HG03575 (cell line): Measurements from ENCODE around the gene MORC2.

ENCODE experiments used
- ATAC-seq: cut with Tn5 transposase; IDR thresholded peaks from one replicate; pipeline ENCODE4 v1.9.1; 2021; ENCODE audit not compliant: unreplicated experiment, insufficient number of reproducible peaks, low FRiP score; ENCODE audit errors: extremely low read depth

The MORC2 gene

DNA sequence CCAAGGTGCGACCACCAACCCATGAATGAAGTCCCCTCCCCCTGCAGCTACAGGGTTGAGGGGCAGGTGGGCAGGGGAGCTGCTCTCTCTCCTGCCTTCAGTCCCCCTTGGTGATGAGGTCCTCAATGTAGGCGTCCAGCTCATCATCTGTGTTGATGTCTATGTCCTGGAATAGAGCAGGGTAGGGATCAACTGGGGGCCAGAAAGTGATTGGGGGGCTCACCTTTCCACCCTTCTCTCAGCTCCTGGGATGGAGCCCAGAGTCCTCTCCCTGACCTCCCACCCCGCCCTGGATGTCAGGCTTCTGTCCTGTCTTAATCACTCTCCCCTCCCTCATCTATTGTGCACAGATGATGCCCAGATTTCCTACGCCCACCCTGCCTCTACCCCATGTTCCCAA is 41.9 kb downstream of the MORC2 start:
- no peak for ATAC-seq

DNA sequence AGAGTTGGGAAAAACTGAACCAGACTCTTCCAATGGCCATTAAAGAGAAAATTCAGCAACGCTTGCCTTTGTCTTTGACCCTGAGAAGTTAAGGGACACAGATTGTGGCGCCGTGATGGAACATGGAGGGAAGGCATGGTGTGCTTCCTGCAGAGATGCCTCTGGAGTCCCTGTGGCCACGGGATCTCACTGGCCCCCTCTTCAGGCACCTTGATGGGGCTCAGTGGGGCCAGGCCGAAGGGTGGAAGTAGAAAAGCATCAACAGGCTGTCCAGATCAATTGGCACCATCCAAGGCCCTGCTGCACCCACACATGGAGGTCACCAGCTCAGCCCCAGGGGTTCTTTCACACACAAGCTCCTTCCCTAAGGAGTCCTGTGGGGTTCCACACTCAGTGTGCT is 42.9 kb downstream of the MORC2 start:
- no peak for ATAC-seq

GRCh38 chr22:30923168-30923900 is 45.2 kb downstream of the MORC2 start:
- no peak for ATAC-seq

DNA sequence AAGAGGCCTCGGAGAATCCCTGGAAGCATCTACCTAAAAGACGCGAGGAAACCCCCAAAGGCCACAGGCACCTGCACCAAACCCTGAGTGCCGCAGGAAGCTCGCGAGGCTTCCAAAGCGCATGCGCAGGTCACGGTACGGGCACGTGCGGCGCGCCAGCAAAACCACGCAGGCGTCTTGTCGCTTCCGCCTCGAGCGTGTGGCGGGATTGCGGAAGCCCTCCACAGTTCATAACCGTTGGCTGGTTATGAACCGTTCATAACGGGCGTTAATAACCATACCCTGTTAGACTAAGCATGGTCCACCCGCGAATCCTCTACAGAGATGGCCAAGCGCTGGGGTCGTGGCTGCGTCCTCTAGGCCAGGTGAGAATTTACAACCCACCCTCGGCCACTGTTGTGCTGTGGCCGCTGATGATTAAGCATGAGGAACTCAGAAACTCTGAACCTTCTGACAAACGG is 46.4 kb downstream of the MORC2 start:
- no peak for ATAC-seq

- no peak for ATAC-seq
These were observed 47.5 kb downstream of the MORC2 start for GRCh38 chr22:30921108-30921507.

DNA sequence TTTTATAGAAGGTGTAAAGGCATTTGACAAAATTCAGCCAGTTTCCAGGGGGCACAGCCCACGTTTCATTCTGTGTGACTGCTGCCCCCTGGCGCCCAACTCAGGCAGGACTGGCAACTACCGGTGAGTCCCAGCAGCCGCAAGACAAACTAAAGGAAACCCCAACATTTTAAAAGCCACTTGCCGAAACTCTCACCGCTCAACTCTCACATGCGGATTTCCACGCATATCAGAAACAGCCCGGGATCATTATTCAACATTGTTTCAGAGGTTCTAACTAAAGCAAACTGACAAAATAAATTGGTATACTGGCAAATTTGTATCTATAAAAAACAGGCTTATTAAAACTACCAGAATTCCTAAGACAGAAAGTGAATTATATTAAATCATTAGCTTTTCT is 48.2 kb downstream of the MORC2 start:
- ATAC-seq = no peak

DNA sequence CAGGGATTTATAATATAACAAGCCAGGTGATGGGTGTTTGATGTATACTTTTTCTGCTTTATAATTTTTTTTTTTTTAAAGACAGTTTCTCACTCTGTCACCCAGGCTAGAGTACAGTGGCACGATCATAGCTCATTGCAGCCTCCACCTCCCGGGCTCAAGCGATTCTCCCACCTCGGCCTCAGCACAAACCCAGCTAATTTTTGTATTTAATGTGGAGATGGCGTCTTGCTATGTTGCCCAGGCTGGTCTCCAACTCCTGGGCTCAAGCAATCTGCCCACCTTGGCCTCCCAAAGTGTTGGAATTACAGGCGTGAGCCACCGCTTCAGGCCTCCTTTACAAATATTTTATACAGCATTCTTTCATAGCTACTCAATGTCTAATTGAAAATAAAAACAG is 48.6 kb downstream of the MORC2 start:
- no peak for ATAC-seq

GRCh38 chr22:30918761-30919160 is 49.8 kb downstream of the MORC2 start:
- ATAC-seq = no peak

DNA sequence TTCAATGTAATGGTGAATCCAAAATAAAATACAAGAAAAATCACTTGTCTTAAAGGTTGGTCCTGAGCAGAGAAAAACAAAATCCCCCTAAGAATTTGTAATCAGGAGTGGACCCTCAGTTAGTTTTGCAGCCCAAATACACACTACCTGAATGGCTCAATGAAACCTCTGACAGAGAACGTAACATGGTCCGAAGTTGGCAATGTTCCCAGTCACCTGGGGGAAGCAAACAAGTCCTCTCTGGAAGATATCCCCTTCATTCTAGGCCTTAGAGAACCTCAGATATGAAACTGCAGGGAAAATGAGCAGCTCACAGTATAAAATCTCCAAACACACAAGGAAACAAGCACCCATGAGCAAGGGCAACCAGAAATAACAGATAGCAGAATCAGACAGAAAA is 58.2 kb downstream of the MORC2 start:
- ATAC-seq = no peak

DNA sequence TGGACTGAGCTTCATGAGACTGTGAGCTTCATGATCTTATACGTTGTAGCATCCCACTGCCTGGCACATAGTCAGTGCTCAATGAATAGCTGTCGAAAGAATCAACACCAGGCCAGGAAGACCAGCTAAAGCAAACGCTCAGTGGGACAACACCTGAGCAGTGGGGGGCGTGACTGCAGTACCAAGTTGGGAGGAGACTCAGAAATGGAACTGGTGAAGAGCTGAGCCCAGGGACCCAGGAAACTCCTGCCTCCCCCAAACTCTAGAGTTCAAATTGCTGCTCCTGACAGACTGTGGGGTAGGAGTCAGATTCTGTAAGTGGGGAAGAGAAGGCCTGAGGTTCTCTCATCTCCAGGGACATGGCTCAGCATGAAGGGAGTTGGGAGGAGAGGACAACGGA is 59.3 kb downstream of the MORC2 start:
- ATAC-seq = no peak

DNA sequence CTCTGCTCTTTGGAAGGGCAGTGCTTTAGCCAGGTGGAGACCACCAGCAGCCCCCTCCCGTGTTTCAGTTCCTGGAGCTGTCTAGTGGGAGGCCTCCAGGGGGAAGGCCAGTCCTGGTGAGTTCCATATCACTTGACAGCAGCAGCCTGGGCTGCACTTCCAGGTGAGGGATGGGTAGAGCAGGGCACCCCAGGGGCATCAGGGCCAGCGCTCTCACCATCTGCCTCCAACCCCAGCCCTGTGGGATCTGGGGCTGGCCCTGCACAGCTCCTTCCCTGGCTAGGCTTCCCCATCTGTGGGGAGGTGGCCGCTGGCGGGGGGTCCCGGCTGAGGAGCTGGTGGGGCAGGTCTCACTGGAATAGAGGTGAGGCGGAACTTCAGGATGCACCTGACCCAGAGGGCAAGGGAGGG is 60.5 kb downstream of the MORC2 start:
- ATAC-seq = no peak

DNA sequence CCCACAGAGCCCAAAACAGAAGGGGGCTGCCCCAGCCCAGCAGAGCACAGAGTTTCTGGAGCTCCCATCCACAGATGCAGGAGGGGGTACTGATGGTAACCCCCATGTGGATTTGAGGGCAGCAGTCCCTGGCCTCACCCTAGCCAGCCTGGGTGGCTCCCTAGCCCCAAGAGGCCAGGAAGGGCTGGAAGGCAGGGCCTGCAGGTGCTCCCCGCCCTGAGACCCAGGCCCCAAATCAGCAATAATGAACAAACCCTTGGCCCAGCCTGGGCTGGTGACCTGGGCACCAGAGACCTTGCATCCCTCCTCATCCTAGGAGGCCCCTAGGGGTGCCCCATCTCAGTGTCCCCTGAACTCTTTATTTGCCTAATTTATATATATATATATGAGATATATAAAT is 61.6 kb downstream of the MORC2 start:
- ATAC-seq = no peak

- ATAC-seq = no peak
These were observed 62.2 kb downstream of the MORC2 start for GRCh38 chr22:30906411-30906810.

GRCh38 chr22:30905696-30906341 is 62.8 kb downstream of the MORC2 start:
- ATAC-seq = no peak

GRCh38 chr22:30903876-30904460 is 64.6 kb downstream of the MORC2 start:
- no peak for ATAC-seq

DNA sequence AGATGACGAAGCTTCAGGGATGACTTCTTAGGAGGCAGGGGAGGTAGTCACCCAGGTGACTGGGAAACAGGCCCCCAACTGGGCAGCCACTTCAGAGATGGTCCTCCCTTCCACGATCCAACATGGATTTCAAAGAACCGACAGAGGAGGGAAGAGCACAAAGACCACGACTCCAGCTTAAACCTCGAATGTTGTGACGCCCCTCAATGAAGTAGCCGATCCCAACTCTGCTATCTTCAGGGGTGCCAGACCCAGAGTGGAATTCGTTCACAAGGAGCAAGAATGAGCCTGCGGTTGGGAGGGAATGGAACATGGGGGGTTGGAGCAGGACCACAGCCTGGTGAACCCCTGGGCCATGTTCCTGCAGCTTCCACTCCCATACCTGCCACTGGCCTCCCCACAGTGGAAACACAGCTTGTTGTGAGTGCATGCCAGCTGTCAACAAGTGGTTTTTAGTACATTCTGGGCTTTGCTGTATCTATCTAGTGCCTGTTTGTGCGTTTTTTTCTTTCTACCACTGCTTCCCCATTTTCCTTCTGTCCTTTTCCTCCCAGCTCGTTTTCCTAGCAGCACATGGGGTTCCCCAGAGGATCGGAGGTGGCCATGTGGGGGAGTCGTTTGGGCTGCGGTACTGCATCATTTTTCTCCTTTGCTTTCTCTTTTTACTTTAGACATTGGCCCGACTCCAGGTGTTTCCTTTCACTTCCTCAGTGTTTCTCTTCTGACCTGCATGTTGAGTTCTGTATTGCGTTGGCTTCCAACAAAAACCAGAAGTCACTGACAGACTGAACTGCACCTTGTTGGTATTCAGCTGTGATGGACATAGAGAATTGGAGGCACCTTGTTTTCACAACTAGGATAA is 65.8 kb downstream of the MORC2 start:
- no peak for ATAC-seq

GRCh38 chr22:30894371-30894740 is 74.2 kb downstream of the MORC2 start:
- ATAC-seq = no peak

DNA sequence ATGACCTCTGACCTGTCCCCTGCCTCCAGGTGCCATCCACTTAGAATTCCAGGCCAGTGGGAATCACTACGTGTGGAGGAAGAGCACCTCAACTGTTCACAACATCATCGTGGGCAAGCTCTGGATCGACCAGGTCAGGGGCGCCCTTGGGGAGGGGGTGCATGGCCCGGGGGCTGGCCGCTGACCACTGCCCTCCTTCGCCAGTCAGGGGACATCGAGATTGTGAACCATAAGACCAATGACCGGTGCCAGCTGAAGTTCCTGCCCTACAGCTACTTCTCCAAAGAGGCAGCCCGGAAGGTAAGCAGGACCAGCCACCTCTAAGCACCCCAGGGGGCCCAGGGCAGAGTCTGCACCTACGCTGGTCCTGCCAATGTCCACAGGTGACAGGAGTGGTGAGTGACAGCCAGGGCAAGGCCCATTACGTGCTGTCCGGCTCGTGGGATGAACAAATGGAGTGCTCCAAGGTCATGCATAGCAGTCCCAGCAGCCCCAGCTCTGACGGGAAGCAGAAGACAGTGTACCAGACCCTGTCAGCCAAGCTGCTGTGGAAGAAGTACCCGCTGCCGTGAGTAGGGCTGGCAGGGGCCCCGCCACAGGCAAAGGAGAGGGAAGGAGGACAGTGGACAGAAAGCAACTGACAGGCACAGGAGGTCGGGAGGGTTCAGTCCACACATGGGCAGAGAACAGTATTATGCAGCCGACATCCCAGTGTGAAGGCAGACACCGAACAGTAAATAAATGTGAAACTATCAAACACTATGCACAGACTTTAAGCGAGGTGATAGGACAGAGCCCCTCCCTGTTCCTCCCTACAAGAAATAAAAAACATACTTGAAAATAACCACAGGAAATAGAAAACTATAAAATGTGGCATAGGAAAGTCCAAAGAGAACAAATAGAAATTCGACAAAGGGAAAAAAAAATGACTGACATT is 74.9 kb downstream of the MORC2 start:
- ATAC-seq = no peak
